A375 (cell line): ENCODE measurements around the gene FKBP5. TPM values are rescaled to one million over a fixed set of nuclear protein-coding genes. Genes with fewer than 3 reads are reported as not detected.

ENCODE experiments used
- small RNA-seq: library from RNA; depleted of rRNA; stranded (forward); fragments of <200 nt; gene quantifications from one replicate; pipeline ENCODE3, GENCODE V24; 2014
- total RNA-seq: library from RNA; depleted of rRNA; stranded (reverse); fragments of >200 nt; shearing (Covaris generic); gene quantifications from 2 replicates; pipeline ENCODE4 v1.2.3, GENCODE V29; 2014; rRNA removed

FKBP5 gene
- total RNA-seq: 7.0 and 8.8 TPM in 2 replicates

DNA sequence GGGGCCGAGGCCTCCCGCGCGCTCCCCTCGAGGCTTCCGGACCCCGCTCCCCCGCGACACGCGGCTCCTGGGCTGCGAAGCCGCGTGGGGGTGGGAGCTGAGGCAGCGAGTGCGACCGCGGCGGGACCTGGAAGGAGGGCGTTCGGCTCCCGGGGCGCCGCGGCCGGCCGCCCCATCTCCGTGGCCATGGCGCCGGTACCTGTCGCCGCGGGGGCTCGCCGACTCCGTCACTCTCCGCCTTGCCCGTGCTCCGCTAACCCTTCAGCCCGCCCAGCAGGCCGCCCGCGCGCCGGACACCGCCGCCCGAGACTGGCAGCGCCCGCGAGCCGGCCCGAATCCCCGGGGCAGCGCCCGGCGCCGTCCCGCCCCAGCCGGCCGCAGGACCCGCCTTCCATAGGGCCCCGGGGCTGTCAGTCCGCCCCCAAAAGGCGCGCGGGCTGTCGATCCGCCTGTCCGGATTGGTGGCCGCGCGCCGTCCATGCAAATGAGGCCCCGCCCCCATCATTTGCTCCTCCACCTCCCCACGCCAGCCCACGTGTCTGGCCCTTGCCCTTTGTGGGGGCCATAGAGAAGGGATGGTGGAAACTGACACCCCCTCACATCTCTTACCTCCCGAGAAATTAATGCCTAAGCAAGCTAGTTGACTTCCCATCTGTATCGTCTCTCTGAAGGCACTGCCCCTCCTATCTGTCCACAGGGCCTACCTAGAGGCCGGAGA lies at the start of gene FKBP5:
Gene FKBP5, minus strand, starts transcription at position 311 of the 718 bp plus-strand sequence. CDS start 46,091 bp downstream, outside the sequence.

DNA sequence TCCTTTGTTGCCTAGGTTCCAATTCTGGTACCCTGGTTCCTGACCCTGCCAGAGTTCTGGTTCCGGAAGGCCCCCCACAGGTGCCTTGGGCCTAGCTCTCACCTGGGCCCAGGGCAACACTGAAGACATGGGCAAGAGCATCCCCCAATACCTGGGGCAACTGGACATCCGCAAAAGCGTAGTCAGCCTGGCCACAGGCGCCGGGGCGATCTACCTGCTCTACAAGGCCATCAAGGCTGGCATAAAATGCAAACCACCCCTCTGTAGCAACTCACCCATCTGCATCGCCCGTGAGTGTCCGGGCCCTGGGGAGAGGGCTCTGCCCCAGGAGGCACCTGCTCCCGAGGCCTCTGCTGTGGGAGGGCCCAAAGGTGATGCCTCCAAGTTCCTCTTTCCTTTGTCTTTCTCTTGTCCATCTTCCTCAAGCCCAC lies 48.3 kb upstream of the FKBP5 start, which contains the start of gene ARMC12:
Gene ARMC12, plus strand, starts transcription at position 51 of the 431 bp plus-strand sequence. Its CDS starts 77 bp downstream, at position 128.

Small RNAs within 50 kb of the gene (small RNA-seq; reads per million reads assigned to genes)
- gene MIR5690: not detected
- gene RF00561: not detected

Other genes starting within 250 kb of the FKBP5 start
- 11.0 and 12.6 TPM in 2 replicates for gene FANCE, start 236.6 kb downstream of the FKBP5 start, total RNA-seq
- 2,213 and 2,421 TPM in 2 replicates for gene RPL10A, start 220.5 kb downstream of the FKBP5 start, total RNA-seq
- gene TEAD3, start 191.8 kb downstream of the FKBP5 start, total RNA-seq: 4.2 and 6.3 TPM in 2 replicates
- gene TULP1, start 176.0 kb downstream of the FKBP5 start, total RNA-seq: not detected in 2 replicates
- 0.34 and 1.2 TPM in 2 replicates for gene ARMC12, start 48.1 kb upstream of the FKBP5 start, total RNA-seq
- not detected in 2 replicates for gene CLPSL2, start 87.7 kb upstream of the FKBP5 start, total RNA-seq
- 1.4 TPM in 1 of 2 replicates, not detected in the other for gene CLPSL1, start 92.1 kb upstream of the FKBP5 start, total RNA-seq
- not detected in 2 replicates for gene CLPS, start 108.4 kb upstream of the FKBP5 start, total RNA-seq
- not detected in 2 replicates for gene LHFPL5, start 116.4 kb upstream of the FKBP5 start, total RNA-seq
- 64.1 and 68.9 TPM in 2 replicates for gene SRPK1, start 232.2 kb upstream of the FKBP5 start, total RNA-seq